ENCODE measurements around the gene ECSIT. TPM values are rescaled to one million over a fixed set of nuclear protein-coding genes. Genes with fewer than 3 reads are reported as not detected.

ECSIT gene, protein sequence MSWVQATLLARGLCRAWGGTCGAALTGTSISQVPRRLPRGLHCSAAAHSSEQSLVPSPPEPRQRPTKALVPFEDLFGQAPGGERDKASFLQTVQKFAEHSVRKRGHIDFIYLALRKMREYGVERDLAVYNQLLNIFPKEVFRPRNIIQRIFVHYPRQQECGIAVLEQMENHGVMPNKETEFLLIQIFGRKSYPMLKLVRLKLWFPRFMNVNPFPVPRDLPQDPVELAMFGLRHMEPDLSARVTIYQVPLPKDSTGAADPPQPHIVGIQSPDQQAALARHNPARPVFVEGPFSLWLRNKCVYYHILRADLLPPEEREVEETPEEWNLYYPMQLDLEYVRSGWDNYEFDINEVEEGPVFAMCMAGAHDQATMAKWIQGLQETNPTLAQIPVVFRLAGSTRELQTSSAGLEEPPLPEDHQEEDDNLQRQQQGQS
- total RNA-seq (10 to 100 TPM; 31.7 to 46.4 TPM), polyA plus RNA-seq (10 to 100 TPM; 34.4 to 58.8 TPM)
- long read RNA-seq, donor 1, transcript ECSIT-202 (8 exons, 1,700 nt), result major isoform, 10 of 14 reads
- long read RNA-seq, donor 1, partial matches to known transcripts, result 0 of 14 reads
- long read RNA-seq, donor 1, other reads (novel, unspliced or antisense), result 0 of 14 reads
- long read RNA-seq, donor 2, partial matches to known transcripts, result 0 of 4 reads
- long read RNA-seq, donor 2, other reads (novel, unspliced or antisense), result 0 of 4 reads
- long read RNA-seq, donor 3, partial matches to known transcripts, result 0 of 6 reads
- long read RNA-seq, donor 3, other reads (novel, unspliced or antisense), result 0 of 6 reads
- long read RNA-seq, donor 4, partial matches to known transcripts, result 0 of 6 reads
- long read RNA-seq, donor 4, other reads (novel, unspliced or antisense), result 0 of 6 reads
- long read RNA-seq, donor 5, transcript ECSIT-202 (8 exons, 1,700 nt), result major isoform, 9 of 16 reads
- long read RNA-seq, donor 5, partial matches to known transcripts, result 5 of 16 reads
- long read RNA-seq, donor 5, other reads (novel, unspliced or antisense), result 0 of 16 reads

DNA sequence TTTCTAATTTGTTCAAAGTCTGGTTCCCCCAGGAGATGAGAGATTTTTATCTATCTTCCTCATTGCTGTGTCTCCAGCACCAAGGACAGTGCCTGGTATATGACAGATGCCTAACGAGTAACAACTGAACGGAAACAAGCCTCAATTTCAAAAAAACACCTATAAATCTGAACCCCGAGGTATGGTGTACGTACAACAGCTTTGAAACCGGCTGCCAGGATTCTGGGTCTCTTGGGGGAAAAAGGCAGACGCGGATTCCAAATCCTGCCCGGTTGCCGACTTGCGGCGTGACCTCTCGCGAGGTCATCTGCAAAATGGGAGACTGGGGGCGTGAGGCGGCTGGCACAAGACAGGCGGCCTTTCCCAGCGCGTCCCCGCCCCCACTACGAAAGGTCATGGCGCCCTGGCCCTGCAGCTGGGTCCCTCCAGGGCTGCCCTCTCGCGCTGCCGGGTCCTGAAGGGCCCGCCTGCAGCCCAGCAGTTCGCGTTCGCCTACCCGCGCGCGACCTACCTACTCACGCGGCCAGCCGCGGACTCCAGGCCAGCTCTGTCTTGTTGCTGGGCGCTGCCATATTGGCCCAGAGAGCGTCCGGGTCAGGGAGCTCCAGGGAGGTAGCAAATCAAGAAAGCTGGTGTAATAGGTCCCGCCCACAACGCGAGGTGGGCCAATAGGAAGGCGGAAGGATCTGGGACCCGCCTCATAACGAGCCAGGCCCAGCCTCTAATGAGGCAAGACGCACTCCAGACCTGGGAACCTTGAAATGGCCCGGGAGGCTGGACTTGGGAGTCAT, at the start of gene ECSIT:
ECSIT (minus strand) TSS at position 584 of the 791 bp plus-strand sequence. CDS start 9,964 bp downstream, outside the sequence.
- TF ChIP-seq, protein P1, sequence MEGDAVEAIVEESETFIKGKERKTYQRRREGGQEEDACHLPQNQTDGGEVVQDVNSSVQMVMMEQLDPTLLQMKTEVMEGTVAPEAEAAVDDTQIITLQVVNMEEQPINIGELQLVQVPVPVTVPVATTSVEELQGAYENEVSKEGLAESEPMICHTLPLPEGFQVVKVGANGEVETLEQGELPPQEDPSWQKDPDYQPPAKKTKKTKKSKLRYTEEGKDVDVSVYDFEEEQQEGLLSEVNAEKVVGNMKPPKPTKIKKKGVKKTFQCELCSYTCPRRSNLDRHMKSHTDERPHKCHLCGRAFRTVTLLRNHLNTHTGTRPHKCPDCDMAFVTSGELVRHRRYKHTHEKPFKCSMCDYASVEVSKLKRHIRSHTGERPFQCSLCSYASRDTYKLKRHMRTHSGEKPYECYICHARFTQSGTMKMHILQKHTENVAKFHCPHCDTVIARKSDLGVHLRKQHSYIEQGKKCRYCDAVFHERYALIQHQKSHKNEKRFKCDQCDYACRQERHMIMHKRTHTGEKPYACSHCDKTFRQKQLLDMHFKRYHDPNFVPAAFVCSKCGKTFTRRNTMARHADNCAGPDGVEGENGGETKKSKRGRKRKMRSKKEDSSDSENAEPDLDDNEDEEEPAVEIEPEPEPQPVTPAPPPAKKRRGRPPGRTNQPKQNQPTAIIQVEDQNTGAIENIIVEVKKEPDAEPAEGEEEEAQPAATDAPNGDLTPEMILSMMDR (IDR thresholded peaks at IDR 0.05; ENCODE audit: control extremely low read depth, extremely low read depth), result no peak
- Histone ChIP-seq H3K9ac (ENCODE audit: insufficient read depth in 1 of 2, low read length in 2 of 2) (peak within 1 kb of the TSS; percentile 56 to 87), H3K4me1 (ENCODE audit: control insufficient read depth in 5 of 5, insufficient read depth in 5 of 5, low read length in 5 of 5) (peaks cover 0 to 11% (median 4%) of the 10 kb centered on the region in 5 donors), H3K27me3 (ENCODE audit: control insufficient read depth in 3 of 3, insufficient read depth in 3 of 3, low read length in 2 of 3) (no peaks in the 10 kb centered on the region), H3K9me3 (ENCODE audit: control insufficient read depth in 4 of 4, insufficient read depth in 3 of 4, low read length in 3 of 4) (no peaks in the 10 kb centered on the region), H3K36me3 (ENCODE audit: control insufficient read depth in 4 of 4, insufficient read depth in 4 of 4, low read length in 4 of 4) (peaks cover 0 to under 1% (median 0%) of the 10 kb centered on the region in 4 donors), H3K27ac (ENCODE audit: low read depth in 1 of 2, low read length in 1 of 2) (peak within 1 kb of the TSS; percentile 93 to 99), H3K4me3 (peak within 1 kb of the TSS; percentile 84)
- 0% methylated on average over 43 to 47 of the region's 47 CpGs for whole genome bisulfite sequencing, 2 donors
- ATAC-seq (ENCODE audit: insufficient read depth, low FRiP score), result peak; percentile 99
- peak; percentile 97 to 98 (median 98) for DNase-seq

DNA sequence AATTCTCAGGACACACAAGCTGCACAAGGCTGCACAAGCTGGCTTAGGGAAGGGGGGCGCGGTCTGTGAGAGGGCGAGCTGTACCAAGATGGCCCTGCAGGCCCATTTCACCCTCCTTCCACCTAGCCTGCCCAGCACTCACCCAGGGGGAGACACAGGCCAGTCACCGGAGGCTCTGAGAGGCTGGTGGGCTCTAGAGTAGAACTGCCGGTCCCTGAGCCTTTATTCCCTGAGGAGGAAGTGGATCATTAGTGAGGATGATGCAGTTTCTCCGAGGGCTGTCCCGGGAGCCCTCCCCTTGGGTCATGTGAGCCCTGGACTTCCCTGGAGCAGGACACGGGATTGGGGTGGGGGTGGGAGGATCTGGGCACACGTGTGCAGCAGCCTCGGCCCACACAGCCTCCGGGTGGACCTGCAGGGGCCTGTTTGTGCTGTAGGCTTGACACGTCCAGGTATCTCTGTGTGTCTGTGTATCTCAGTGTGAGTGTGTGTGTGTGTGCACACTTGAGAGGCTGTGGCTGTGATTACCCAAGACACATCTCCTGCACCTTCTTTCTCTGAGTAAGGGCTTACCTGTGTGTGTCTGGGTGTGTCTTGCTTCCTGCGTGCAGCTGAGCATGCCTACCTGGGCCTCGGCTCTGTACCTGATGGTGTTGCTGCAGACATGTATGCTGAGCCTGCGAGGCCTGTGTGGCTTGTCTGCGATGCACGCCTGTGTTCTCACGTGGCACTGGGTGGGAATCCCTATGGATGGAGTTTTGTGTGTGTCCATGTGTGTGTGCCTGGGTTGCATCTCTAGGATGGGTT, 48.7 kb upstream of the ECSIT start, which contains the start of gene ACP5:
ACP5 (minus strand) TSS at position 195 of the 807 bp plus-strand sequence. CDS start 328 bp downstream, outside the sequence.
- DNase-seq, result no peak
- Histone ChIP-seq H3K27ac (ENCODE audit: low read depth in 1 of 2, low read length in 1 of 2) (peak within 1 kb of the TSS in 1 of 2 donors; percentile 70), H3K4me1 (ENCODE audit: control insufficient read depth in 5 of 5, insufficient read depth in 5 of 5, low read length in 5 of 5) (peaks cover 0 to 14% (median 11%) of the 10 kb centered on the region in 5 donors)

More for the DNA sequence above, 48.7 kb upstream of the ECSIT start, which contains the start of gene ACP5:
- peak; percentile 29 for ATAC-seq (ENCODE audit: insufficient read depth, low FRiP score)
- H3K36me3 ChIP-seq (ENCODE audit: control insufficient read depth in 4 of 4, insufficient read depth in 4 of 4, low read length in 4 of 4), result no peaks in the 10 kb centered on the region
- peaks cover 0 to 6% (median 0%) of the 10 kb centered on the region in 3 donors for H3K27me3 ChIP-seq (ENCODE audit: control insufficient read depth in 3 of 3, insufficient read depth in 3 of 3, low read length in 2 of 3)
- peak within 1 kb of the TSS in 1 of 2 donors; percentile 11 for H3K9ac ChIP-seq (ENCODE audit: insufficient read depth in 1 of 2, low read length in 2 of 2)
- H3K9me3 ChIP-seq (ENCODE audit: control insufficient read depth in 4 of 4, insufficient read depth in 3 of 4, low read length in 3 of 4), result no peaks in the 10 kb centered on the region
- WGBS, 2 donors, result 60 to 73% methylated on average over 18 of the region's 18 CpGs
- H3K4me3 ChIP-seq, result peak within 1 kb of the TSS; percentile 30
- TF ChIP-seq, protein P1 (IDR thresholded peaks at IDR 0.05; ENCODE audit: control extremely low read depth, extremely low read depth), result no peak
